Pancreas (tissue), 10 donors: Measurements from ENCODE around the gene MAJIN. TPM values are rescaled to one million over a fixed set of nuclear protein-coding genes. Genes with fewer than 3 reads are reported as not detected.

Experiments
- ATAC-seq, 4 donors: fragments of 200-7000 bp; cut with Tn5 transposase; one replicate each; pipeline versions ENCODE4 v1.8.0 to v1.9.1; 2020; ENCODE audit warnings: mild to moderate bottlenecking in 4 of 4, moderate library complexity in 4 of 4
- DNase-seq, 6 donors: peaks; one replicate each; pipeline ENCODE4 v3.0.0-alpha.2; 2020
- FAIRE-seq: peaks from 2 replicates; lab custom pipeline; 2012; peaks lifted over from hg19 to GRCh38; lab: Jason Lieb, UNC
- H3K27ac ChIP-seq, 4 donors: fragments of 200-600 bp; sonication (generic); 1 replicate in 3 of 4; 2 replicates in 1 of 4; pipeline versions ENCODE4 v1.5.0 to v1.8.0; 2020
- H3K27me3 ChIP-seq, 4 donors: fragments of 200-600 bp; one replicate each; pipeline ENCODE4 v1.8.0; 2021
- H3K36me3 ChIP-seq, 3 donors: fragments of 200-600 bp; sonication (generic) in 1 of 3; one replicate each; pipeline versions ENCODE4 v1.5.0 to v1.8.0; 2020 to 2021
- H3K4me1 ChIP-seq, 3 donors: fragments of 200-600 bp; one replicate each; pipeline ENCODE4 v1.8.0; 2021
- H3K4me3 ChIP-seq, 4 donors: fragments of 200-600 bp; sonication (generic) in 2 of 4; one replicate each; pipeline versions ENCODE4 v1.5.0 to v1.8.0; 2020 to 2021
- H3K9me3 ChIP-seq, 4 donors: fragments of 200-600 bp; one replicate each; pipeline ENCODE4 v1.8.0; 2021
- CTCF ChIP-seq, 4 donors: fragments of 200-600 bp; sonication (generic) in 3 of 4; IDR thresholded peaks; one replicate each; pipeline versions ENCODE4 v1.5.0 to v1.8.0; 2021; ENCODE audit warnings: antibody characterized with exemption in 4 of 4
- WGBS, 2 donors: extraction: QIAGEN DNeasy Blood & Tissue Kit; methylation state at CpG; one replicate each; pipeline ENCODE4 v1.1.7; 2013; 5-methylcytosine and 5-hydroxymethylcytosine counted together
- intact Hi-C, 3 donors: fragments of 100-400 bp; cut with DNase I; formaldehyde crosslinking; loops; one replicate each; pipeline versions ENCODE4 v1.11.1 to v1.14.2; 2022
- polyA plus RNA-seq, 2 donors: library from polyadenylated mRNA; stranded (reverse); fragments of 200-250 nt; gene quantifications; one replicate each; pipeline ENCODE4 v1.2.3, GENCODE V29; 2013
- total RNA-seq, 6 donors: library from RNA; stranded (reverse); fragmentation: NEBNext Ultra II Directional in 4 of 6; extraction: Animal tissue kit (Norgen Biotek cat#: 25700) in 4 of 6; gene quantifications; one replicate each; pipeline versions ENCODE4 v1.2.1 to v1.2.4, GENCODE V29; 2021 to 2023
- donor health status: healthy with polysubstance abuse.
- donor health status: DM: no; HTN: no; CAD: no; lungs with moderate emphysema.
- donor health status: DM: no; HTN: no; CAD: no.
- donor health status: control.
- donor health status: control.
- donor health status: Bipolar disorder and iron deficiency.
- donor health status: DM: yes; HTN: yes; CAD: no.
- donor health status: DM: no; HTN: no; CAD: no.
- donor health status: DM: no; HTN: no; CAD: no.
- donor health status: DM: yes; HTN: yes; CAD: no.

MAJIN gene
- total and polyA plus RNA-seq, 8 donors: 0.14 to 0.47 (median 0.26) TPM; not detected in 3

- Histone ChIP-seq H3K4me3 (no peak overlapping the region), H3K9me3 (no peaks in the 10 kb centered on the region), H3K27me3 (no peaks in the 10 kb centered on the region), H3K4me1 (no peaks in the 10 kb centered on the region), H3K36me3 (no peaks in the 10 kb centered on the region), H3K27ac (no peak overlapping the region)
- ATAC-seq: peak in 1 of 4 donors; percentile 35
- intact Hi-C loops: no loop called here
- DNase-seq: no peak
- 44 to 51% methylated on average over 5 of the region's 5 CpGs for WGBS, 2 donors
- TF ChIP-seq CTCF (IDR thresholded peaks at IDR 0.05): no peak
- FAIRE-seq: no peak
Measured at GRCh38 chr11:64969209-64969608, 2.7 kb downstream of the MAJIN start.

GRCh38 chr11:64967375-64967774 is 4.5 kb downstream of the MAJIN start:
- 91 to 93% methylated on average over 3 of the region's 3 CpGs for WGBS, 2 donors
- H3K9me3 ChIP-seq: no peaks in the 10 kb centered on the region
- TF ChIP-seq CTCF (IDR thresholded peaks at IDR 0.05): no peak
- no peak overlapping the region for H3K4me3 ChIP-seq
- no peaks in the 10 kb centered on the region for H3K27me3 ChIP-seq
- no peaks in the 10 kb centered on the region for H3K36me3 ChIP-seq
- no peaks in the 10 kb centered on the region for H3K4me1 ChIP-seq
- intact Hi-C loops: no loop called here
- ATAC-seq (no peak), DNase-seq (no peak), FAIRE-seq (no peak)
- H3K27ac ChIP-seq: no peak overlapping the region

- Histone ChIP-seq H3K4me3 (no peak overlapping the region), H3K36me3 (no peaks in the 10 kb centered on the region), H3K27ac (no peak overlapping the region), H3K9me3 (no peaks in the 10 kb centered on the region), H3K27me3 (no peaks in the 10 kb centered on the region), H3K4me1 (no peaks in the 10 kb centered on the region)
- intact Hi-C loops: no loop called here
- DNase-seq (no peak), ATAC-seq (no peak), FAIRE-seq (no peak)
- 68 to 77% methylated on average over 5 of the region's 5 CpGs for WGBS, 2 donors
- no peak for TF ChIP-seq CTCF (IDR thresholded peaks at IDR 0.05)
Measured at GRCh38 chr11:64963072-64963631, 8.8 kb downstream of the MAJIN start.

GRCh38 chr11:64960719-64961118 is 11.2 kb downstream of the MAJIN start:
- WGBS, 2 donors: 58 to 60% methylated on average over 4 of the region's 4 CpGs
- intact Hi-C loops: no loop called here
- H3K4me3 ChIP-seq: no peak overlapping the region
- TF ChIP-seq CTCF (IDR thresholded peaks at IDR 0.05): no peak
- H3K27ac ChIP-seq: no peak overlapping the region
- no peaks in the 10 kb centered on the region for H3K27me3 ChIP-seq
- no peaks in the 10 kb centered on the region for H3K4me1 ChIP-seq
- ATAC-seq: no peak
- FAIRE-seq: no peak
- H3K36me3 ChIP-seq: no peaks in the 10 kb centered on the region
- DNase-seq: no peak
- H3K9me3 ChIP-seq: no peaks in the 10 kb centered on the region

- TF ChIP-seq CTCF (IDR thresholded peaks at IDR 0.05): no peak
- H3K27me3 ChIP-seq: no peaks in the 10 kb centered on the region
- no peaks in the 10 kb centered on the region for H3K4me1 ChIP-seq
- WGBS, 2 donors: 62 to 66% methylated on average over 3 of the region's 3 CpGs
- ATAC-seq (no peak), DNase-seq (no peak), FAIRE-seq (no peak)
- intact Hi-C loops: no loop called here
- no peaks in the 10 kb centered on the region for H3K9me3 ChIP-seq
- no peak overlapping the region for H3K27ac ChIP-seq
- H3K4me3 ChIP-seq: no peak overlapping the region
- H3K36me3 ChIP-seq: no peaks in the 10 kb centered on the region
Measured at GRCh38 chr11:64959498-64959897, 12.4 kb downstream of the MAJIN start.
